Measurements from ENCODE around the gene HNRNPA1L2. TPM values are rescaled to one million over a fixed set of nuclear protein-coding genes. Genes with fewer than 3 reads are reported as not detected.
A peak's percentile ranks its signal among the peaks of the same experiment; 100 is the strongest.

The HNRNPA1L2 gene
- total RNA-seq, 1 experiment from 2014 or later: 10.6 TPM

DNA sequence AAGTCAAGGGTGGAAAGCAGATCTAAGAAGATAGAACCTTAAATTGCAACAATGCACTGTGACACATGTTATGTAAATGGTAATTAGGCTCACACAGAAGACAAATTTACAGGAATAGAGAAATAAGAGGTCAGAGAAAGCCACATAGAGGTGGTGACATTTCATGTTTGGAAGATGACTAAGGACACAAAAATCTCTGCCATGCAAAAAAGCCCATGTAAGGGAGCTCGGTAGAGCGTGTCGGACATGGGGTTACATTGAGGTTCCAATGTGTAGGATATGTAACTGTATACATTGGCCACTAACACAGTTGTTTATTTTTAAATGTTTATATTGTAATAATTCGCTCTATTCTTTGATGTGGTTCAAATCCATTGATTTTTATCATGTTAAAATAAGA is 44.1 kb downstream of the HNRNPA1L2 start:
- Histone ChIP-seq H3K23ac (ENCODE audit: insufficient read length, low read depth, low read length) (no peak overlapping the region), H4K8ac (replicated peaks; ENCODE audit: insufficient read length, low read depth, low read length) (no peak overlapping the region), H3K27me3 (ENCODE audit: insufficient read depth, low read length) (no peaks in the 10 kb centered on the region), H4K91ac (ENCODE audit: insufficient read length, low read depth, low read length) (no peak overlapping the region), H2BK12ac (ENCODE audit: insufficient read length, low read depth, low read length) (no peak overlapping the region), H4K20me1 (ENCODE audit: control insufficient read depth, insufficient read depth, insufficient read length) (no peaks in the 10 kb centered on the region), H3K9me3 (ENCODE audit: control insufficient read depth, low read depth, low read length) (no peaks in the 10 kb centered on the region), H3K18ac (ENCODE audit: insufficient read length, low read depth, low read length) (no peak overlapping the region), H2BK15ac (ENCODE audit: low read depth, low read length) (no peak overlapping the region), H2AFZ (ENCODE audit: low read length) (no peak overlapping the region), H3K4me1 (ENCODE audit: insufficient read depth, low read length) (no peaks in the 10 kb centered on the region), H3K14ac (ENCODE audit: insufficient read depth, low read length) (no peak overlapping the region), H3K9ac (ENCODE audit: extremely low read depth, insufficient read length, low read length) (no peak overlapping the region), H3K4me2 (ENCODE audit: insufficient read depth, insufficient read length, low read length) (no peak overlapping the region), H3T11ph (ENCODE audit: low read length) (no peak overlapping the region), H3K79me2 (ENCODE audit: insufficient read depth, low read length) (no peaks in the 10 kb centered on the region), H3K79me1 (ENCODE audit: insufficient read depth, low read depth, low read length, poor library complexity, severe bottlenecking) (no peaks in the 10 kb centered on the region), H3K23me2 (ENCODE audit: insufficient read length, low read depth, low read length, poor library complexity, severe bottlenecking) (no peaks in the 10 kb centered on the region), H3K4ac (ENCODE audit: low read depth, low read length) (no peak overlapping the region), H2BK120ac (ENCODE audit: low read depth, low read length, poor library complexity, severe bottlenecking) (no peak overlapping the region), H2BK5ac (ENCODE audit: insufficient read length, low read length) (no peak overlapping the region), H3K56ac (ENCODE audit: insufficient read length, low read depth, low read length) (no peak overlapping the region), H3K27ac (ENCODE audit: insufficient read length, low read depth, low read length) (no peak overlapping the region), H2BK20ac (ENCODE audit: low read depth, low read length, poor library complexity, severe bottlenecking) (no peak overlapping the region), H2AK5ac (ENCODE audit: insufficient read length, low read length) (no peak overlapping the region), H4K5ac (ENCODE audit: insufficient read length, low read depth, low read length) (no peak overlapping the region)
- Mint-ChIP-seq H3K27me3 (ENCODE audit: low read depth) (no peaks in the 10 kb centered on the region), H3K27ac (peak overlapping the region in 1 of 3 experiments; percentile 46; a peak in 3 of 7 replicates), H3K36me3 (ENCODE audit: insufficient read depth in 1 of 3, low read depth in 3 of 3) (peaks cover 17 to 66% (median 59%) of the 10 kb centered on the region in 3 experiments; a peak in 6 of 7 replicates), H3K4me3 (no peak overlapping the region), H3K9me3 (no peaks in the 10 kb centered on the region), H3K4me1 (no peaks in the 10 kb centered on the region)
- DNase-seq: no peak
- TF ChIP-seq, protein P1, sequence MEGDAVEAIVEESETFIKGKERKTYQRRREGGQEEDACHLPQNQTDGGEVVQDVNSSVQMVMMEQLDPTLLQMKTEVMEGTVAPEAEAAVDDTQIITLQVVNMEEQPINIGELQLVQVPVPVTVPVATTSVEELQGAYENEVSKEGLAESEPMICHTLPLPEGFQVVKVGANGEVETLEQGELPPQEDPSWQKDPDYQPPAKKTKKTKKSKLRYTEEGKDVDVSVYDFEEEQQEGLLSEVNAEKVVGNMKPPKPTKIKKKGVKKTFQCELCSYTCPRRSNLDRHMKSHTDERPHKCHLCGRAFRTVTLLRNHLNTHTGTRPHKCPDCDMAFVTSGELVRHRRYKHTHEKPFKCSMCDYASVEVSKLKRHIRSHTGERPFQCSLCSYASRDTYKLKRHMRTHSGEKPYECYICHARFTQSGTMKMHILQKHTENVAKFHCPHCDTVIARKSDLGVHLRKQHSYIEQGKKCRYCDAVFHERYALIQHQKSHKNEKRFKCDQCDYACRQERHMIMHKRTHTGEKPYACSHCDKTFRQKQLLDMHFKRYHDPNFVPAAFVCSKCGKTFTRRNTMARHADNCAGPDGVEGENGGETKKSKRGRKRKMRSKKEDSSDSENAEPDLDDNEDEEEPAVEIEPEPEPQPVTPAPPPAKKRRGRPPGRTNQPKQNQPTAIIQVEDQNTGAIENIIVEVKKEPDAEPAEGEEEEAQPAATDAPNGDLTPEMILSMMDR (conservative IDR thresholded peaks at IDR 0.05): no peak
- WGBS (ENCODE audit: extremely low coverage, insufficient read length, low lambda C conversion rate): no CpG with 5 or more reads among the region's 4 CpGs

Other genes starting within 250 kb of the HNRNPA1L2 start
- gene THSD1, start 236.3 kb upstream of the HNRNPA1L2 start, total RNA-seq (2021): 0.22 and 0.26 TPM in 2 replicates
- gene VPS36, start 191.8 kb upstream of the HNRNPA1L2 start, total RNA-seq (2021): 26.8 and 29.2 TPM in 2 replicates
- 72.4 and 72.8 TPM in 2 replicates for gene CKAP2, start 187.0 kb upstream of the HNRNPA1L2 start, total RNA-seq (2021)
- gene SUGT1, start 10.4 kb downstream of the HNRNPA1L2 start, total RNA-seq (2021): 99.6 and 103 TPM in 2 replicates
- 96.0 and 97.9 TPM in 2 replicates for gene CNMD, start 97.4 kb downstream of the HNRNPA1L2 start, total RNA-seq (2021)
- gene PCDH8, start 206.2 kb downstream of the HNRNPA1L2 start, total RNA-seq (2021): 2.1 and 3.2 TPM in 2 replicates